Gastrocnemius medialis (tissue), 4 donors: ENCODE results near the gene CA9. TPM values are rescaled to one million over a fixed set of nuclear protein-coding genes. Genes with fewer than 3 reads are reported as not detected.

ENCODE experiments used
- ATAC-seq, 2 donors: fragments of 150-250 bp; one replicate each; pipeline ENCODE4 v1.9.1; 2016
- DNase-seq, 2 donors: peaks; one replicate each; pipeline ENCODE4 v3.0.0-alpha.2; 2019
- H3K27ac ChIP-seq, 4 donors: fragments of 200-600 bp; sonication (generic); 1 replicate in 1 of 4; 2 replicates in 3 of 4; pipeline ENCODE4 v1.5.1; 2016 to 2018; ENCODE audit warnings: mild to moderate bottlenecking in 2 of 4, moderate library complexity in 1 of 4
- H3K27me3 ChIP-seq, 3 donors: fragments of 200-600 bp; sonication (generic) in 2 of 3; 1 replicate in 1 of 3; 2 replicates in 2 of 3; pipeline versions ENCODE4 v1.5.1 to v1.6.0; 2016 to 2019; ENCODE audit warnings: mild to moderate bottlenecking in 1 of 3, moderate library complexity in 1 of 3
- H3K36me3 ChIP-seq, 2 donors: fragments of 200-600 bp; sonication (generic) in 1 of 2; one replicate each; pipeline ENCODE4 v1.5.1; 2017 to 2018
- H3K4me1 ChIP-seq, 2 donors: fragments of 200-600 bp; sonication (generic) in 1 of 2; one replicate each; pipeline ENCODE4 v1.5.1; 2016 to 2017; ENCODE audit warnings: mild to moderate bottlenecking in 2 of 2
- H3K4me3 ChIP-seq, 4 donors: fragments of 200-600 bp; sonication (generic) in 3 of 4; 1 replicate in 1 of 4; 2 replicates in 3 of 4; pipeline ENCODE4 v1.5.1; 2016 to 2019; ENCODE audit warnings: mild to moderate bottlenecking in 2 of 4
- H3K9me3 ChIP-seq, 3 donors: fragments of 200-600 bp; sonication (generic) in 2 of 3; 1 replicate in 1 of 3; 2 replicates in 2 of 3; pipeline ENCODE4 v1.5.1; 2016 to 2019
- POLR2A ChIP-seq, 2 donors: fragments of 450-650 bp; IDR thresholded peaks; one replicate each; pipeline ENCODE4 v1.6.1; 2017; ENCODE audit warnings: antibody characterized with exemption in 2 of 2, mild to moderate bottlenecking in 2 of 2, moderate library complexity in 2 of 2
- in situ Hi-C, 4 donors: fragments of 200-750 bp; cut with MboI; loops; one replicate each; pipeline versions ENCODE4 v1.15.0 to v1.8.0; 2017; ENCODE audit warnings: low sequenced_read_pairs in 4 of 4
- intact Hi-C: fragments of 100-400 bp; cut with DNase I; formaldehyde crosslinking; loops from one replicate; pipeline ENCODE4 v1.15.1; 2023; ENCODE audit warnings: low total_unique reads
- total RNA-seq, 4 donors: library from RNA; depleted of rRNA; stranded (reverse); fragments of >200 nt; gene quantifications; one replicate each; pipeline versions ENCODE4 v1.1.0 to v1.2.3, GENCODE V29; 2016
- TF ChIP-seq, protein P1 (sequence below), 5 experiments: fragments of 450-650 bp in 3 of 5; fragments of 200-600 bp in 2 of 5; sonication (generic) in 2 of 5; IDR thresholded peaks in 4 of 5; conservative IDR thresholded peaks in 1 of 5; 1 replicate in 4 of 5; 2 replicates in 1 of 5; pipeline ENCODE4 v1.5.1; 2016 to 2019; ENCODE audit warnings: antibody characterized with exemption in 5 of 5, mild to moderate bottlenecking in 3 of 5, moderate library complexity in 3 of 5

The CA9 gene
- total RNA-seq, 4 donors from 2014 or later: not detected

DNA sequence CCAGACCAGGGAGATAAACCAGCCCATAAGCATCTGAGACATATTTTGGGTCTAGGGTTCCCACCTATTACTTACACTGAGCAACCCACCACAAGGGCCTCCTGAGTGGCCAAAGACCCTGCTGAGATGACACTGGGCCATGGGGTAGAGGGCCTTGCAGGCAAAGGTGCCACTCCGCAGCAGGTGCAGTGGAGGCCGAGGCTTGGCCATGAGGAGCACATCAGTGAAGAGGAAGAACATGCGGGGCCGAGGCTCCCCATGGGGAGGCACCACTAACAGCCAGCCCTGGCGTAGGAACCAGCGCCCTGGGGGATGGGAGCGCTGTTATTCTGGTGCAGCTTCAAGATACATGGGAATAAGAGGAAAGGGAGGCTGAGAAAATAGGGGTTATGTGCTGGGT, 11.3 kb upstream of the CA9 start:
- Histone ChIP-seq H3K9me3 (no peaks in the 10 kb centered on the region), H3K27ac (peak overlapping the region in 2 of 4 donors; percentile 9 to 97), H3K4me3 (no peak overlapping the region), H3K36me3 (peaks cover 0 to 12% of the 10 kb centered on the region in 2 donors), H3K27me3 (no peaks in the 10 kb centered on the region), H3K4me1 (peaks cover 27 to 38% of the 10 kb centered on the region in 2 donors)
- intact Hi-C loops (no loop called here), in situ Hi-C loops (loop anchor here in 2 of 4 donors (10.0 to 25.0 kb wide), 2 partner anchors 62 to 100 kb away; a partner anchor contains a TSS)
- TF ChIP-seq, protein P1, sequence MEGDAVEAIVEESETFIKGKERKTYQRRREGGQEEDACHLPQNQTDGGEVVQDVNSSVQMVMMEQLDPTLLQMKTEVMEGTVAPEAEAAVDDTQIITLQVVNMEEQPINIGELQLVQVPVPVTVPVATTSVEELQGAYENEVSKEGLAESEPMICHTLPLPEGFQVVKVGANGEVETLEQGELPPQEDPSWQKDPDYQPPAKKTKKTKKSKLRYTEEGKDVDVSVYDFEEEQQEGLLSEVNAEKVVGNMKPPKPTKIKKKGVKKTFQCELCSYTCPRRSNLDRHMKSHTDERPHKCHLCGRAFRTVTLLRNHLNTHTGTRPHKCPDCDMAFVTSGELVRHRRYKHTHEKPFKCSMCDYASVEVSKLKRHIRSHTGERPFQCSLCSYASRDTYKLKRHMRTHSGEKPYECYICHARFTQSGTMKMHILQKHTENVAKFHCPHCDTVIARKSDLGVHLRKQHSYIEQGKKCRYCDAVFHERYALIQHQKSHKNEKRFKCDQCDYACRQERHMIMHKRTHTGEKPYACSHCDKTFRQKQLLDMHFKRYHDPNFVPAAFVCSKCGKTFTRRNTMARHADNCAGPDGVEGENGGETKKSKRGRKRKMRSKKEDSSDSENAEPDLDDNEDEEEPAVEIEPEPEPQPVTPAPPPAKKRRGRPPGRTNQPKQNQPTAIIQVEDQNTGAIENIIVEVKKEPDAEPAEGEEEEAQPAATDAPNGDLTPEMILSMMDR (IDR thresholded peaks at IDR 0.05 in 4 of 5, conservative IDR thresholded peaks at IDR 0.05 in 1 of 5): no peak
- TF ChIP-seq POLR2A (IDR thresholded peaks at IDR 0.05): no peak
- DNase-seq (no peak), ATAC-seq (no peak)

DNA sequence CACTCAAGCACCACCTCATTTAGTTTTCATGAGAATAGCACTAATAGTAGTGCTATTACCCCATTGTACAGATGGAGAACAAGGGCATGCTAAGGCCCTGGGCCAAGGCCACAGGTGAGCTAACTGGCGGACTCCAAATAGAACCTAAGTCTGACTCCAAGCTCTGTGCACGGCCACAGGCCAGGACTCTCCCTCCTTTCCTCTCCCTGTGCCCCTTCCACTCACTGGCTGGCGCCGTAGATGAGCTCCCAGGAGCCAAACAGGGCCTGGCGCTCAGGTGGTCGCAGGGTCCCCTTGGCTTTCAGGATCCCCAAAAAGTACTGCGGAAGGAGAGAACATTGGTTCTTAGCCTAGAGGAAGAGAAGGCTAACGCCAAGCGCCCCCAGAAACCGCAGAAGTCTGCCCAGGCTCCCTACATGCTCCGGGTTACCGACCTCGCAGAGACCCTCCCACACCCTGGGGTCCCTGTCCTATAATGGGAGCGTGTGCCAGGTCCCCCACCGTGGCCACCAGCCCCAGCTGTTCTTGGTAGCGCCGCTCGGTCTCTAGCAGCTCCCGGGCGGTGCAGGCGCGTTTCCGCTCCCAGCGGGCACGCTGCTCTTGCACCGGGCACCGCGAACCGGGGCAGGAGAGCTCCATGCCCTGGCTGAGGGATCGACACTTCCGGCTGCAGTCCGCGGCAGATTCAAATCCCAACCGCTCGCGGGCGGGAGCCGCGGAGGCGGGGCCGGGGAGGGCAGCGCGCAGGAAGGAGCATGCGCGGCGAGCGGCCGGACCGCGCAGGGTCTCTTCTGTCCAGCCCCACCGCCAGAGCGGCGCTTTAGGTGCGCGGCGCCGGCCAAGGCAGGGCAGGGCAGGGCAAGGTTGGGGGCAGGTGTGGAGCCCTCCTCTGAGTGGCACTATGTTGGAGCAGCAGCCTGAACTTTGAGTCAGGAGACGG, 8.9 kb upstream of the CA9 start, which contains the start of gene ARHGEF39:
ARHGEF39 (minus strand) TSS at position 665 of the 940 bp plus-strand sequence; CDS start at position 639, 26 bp downstream.
- DNase-seq: peak; percentile 47 to 80
- ATAC-seq: peak; percentile 64 to 73
- in situ Hi-C loops (loop anchor here in 2 of 4 donors (10.0 to 25.0 kb wide), 2 partner anchors 60 to 102 kb away; a partner anchor contains a TSS), intact Hi-C loops (no loop called here)
- Histone ChIP-seq H3K4me1 (peaks cover 16 to 29% of the 10 kb centered on the region in 2 donors), H3K4me3 (peak within 1 kb of the TSS; percentile 46 to 70 (median 60)), H3K9me3 (no peaks in the 10 kb centered on the region), H3K27ac (peak within 1 kb of the TSS; percentile 59 to 65 (median 62)), H3K27me3 (no peaks in the 10 kb centered on the region), H3K36me3 (peaks cover 0 to 12% of the 10 kb centered on the region in 2 donors)
- TF ChIP-seq, protein P1 (IDR thresholded peaks at IDR 0.05 in 4 of 5, conservative IDR thresholded peaks at IDR 0.05 in 1 of 5): no peak
- peak; percentile 15 to 43 for TF ChIP-seq POLR2A (IDR thresholded peaks at IDR 0.05)

DNA sequence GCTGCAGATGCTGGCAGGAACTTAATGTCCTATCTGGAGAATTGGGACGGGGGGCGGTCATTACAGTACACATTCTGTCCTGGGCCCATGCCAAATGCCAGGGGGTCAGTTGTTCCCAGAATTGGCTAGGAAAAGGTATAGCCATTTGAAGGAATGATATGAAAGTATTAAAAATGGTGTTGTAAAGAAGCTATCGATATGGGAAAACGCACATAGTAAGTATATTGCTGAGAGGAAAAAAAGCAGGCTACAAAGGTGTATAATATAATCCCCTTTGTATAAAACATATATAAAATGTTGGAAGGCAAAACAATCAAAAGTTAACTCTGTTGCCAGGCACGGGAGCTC, 8.3 kb upstream of the CA9 start:
- intact Hi-C loops: no loop called here

DNA sequence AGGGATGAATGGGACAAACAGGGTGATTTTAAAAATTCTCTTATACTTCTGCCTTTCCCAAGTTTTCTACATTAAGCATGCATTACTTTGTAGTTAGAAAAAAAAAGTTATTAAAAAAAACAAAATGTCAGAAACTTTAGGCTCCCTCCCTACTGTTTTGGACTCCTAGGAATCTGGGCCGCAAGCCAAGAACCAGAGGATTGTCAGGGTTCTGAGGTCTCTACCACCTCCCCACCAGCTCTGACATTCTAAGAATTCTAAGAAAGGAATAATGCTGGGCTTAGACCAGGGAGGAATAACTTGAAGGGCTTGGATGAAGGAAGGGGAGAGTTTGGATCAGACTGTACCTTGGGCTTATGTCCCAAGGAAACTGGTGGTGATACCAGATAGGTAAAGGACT, 7.7 kb upstream of the CA9 start:
- Histone ChIP-seq H3K36me3 (no peaks in the 10 kb centered on the region), H3K4me1 (peaks cover 4 to 18% of the 10 kb centered on the region in 2 donors), H3K27ac (no peak overlapping the region), H3K27me3 (no peaks in the 10 kb centered on the region), H3K4me3 (no peak overlapping the region), H3K9me3 (no peaks in the 10 kb centered on the region)
- ATAC-seq (no peak), DNase-seq (no peak)
- in situ Hi-C loops (loop anchor here in 2 of 4 donors (10.0 to 25.0 kb wide), 2 partner anchors 59 to 104 kb away; a partner anchor contains a TSS), intact Hi-C loops (no loop called here)
- TF ChIP-seq, protein P1 (IDR thresholded peaks at IDR 0.05 in 4 of 5, conservative IDR thresholded peaks at IDR 0.05 in 1 of 5): no peak
- TF ChIP-seq POLR2A (IDR thresholded peaks at IDR 0.05): no peak

More for the DNA sequence above, 8.3 kb upstream of the CA9 start:
- DNase-seq: no peak
- H3K36me3 ChIP-seq: peaks cover 0 to 5% of the 10 kb centered on the region in 2 donors
- H3K27ac ChIP-seq: peak overlapping the region; percentile 59 to 65 (median 62)
- in situ Hi-C loops: loop anchor here in 2 of 4 donors (10.0 to 25.0 kb wide), 2 partner anchors 59 to 103 kb away; a partner anchor contains a TSS
- H3K27me3 ChIP-seq: no peaks in the 10 kb centered on the region
- H3K9me3 ChIP-seq: no peaks in the 10 kb centered on the region
- no peak for ATAC-seq
- H3K4me1 ChIP-seq: peaks cover 10 to 24% of the 10 kb centered on the region in 2 donors
- no peak for TF ChIP-seq POLR2A (IDR thresholded peaks at IDR 0.05)
- TF ChIP-seq, protein P1 (IDR thresholded peaks at IDR 0.05 in 4 of 5, conservative IDR thresholded peaks at IDR 0.05 in 1 of 5): no peak
- H3K4me3 ChIP-seq: peak overlapping the region; percentile 46 to 70 (median 60)
